SW 1271 (cell line): ENCODE results near the gene ZDHHC18.
A peak's percentile ranks its signal among the peaks of the same experiment; 100 is the strongest.

Source experiments
- DNase-seq, 2 experiments: peaks; one replicate each; lab custom pipeline; 2025; lab: John Stamatoyannopoulos, UW

The ZDHHC18 gene, protein sequence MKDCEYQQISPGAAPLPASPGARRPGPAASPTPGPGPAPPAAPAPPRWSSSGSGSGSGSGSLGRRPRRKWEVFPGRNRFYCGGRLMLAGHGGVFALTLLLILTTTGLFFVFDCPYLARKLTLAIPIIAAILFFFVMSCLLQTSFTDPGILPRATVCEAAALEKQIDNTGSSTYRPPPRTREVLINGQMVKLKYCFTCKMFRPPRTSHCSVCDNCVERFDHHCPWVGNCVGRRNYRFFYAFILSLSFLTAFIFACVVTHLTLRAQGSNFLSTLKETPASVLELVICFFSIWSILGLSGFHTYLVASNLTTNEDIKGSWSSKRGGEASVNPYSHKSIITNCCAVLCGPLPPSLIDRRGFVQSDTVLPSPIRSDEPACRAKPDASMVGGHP

DNA sequence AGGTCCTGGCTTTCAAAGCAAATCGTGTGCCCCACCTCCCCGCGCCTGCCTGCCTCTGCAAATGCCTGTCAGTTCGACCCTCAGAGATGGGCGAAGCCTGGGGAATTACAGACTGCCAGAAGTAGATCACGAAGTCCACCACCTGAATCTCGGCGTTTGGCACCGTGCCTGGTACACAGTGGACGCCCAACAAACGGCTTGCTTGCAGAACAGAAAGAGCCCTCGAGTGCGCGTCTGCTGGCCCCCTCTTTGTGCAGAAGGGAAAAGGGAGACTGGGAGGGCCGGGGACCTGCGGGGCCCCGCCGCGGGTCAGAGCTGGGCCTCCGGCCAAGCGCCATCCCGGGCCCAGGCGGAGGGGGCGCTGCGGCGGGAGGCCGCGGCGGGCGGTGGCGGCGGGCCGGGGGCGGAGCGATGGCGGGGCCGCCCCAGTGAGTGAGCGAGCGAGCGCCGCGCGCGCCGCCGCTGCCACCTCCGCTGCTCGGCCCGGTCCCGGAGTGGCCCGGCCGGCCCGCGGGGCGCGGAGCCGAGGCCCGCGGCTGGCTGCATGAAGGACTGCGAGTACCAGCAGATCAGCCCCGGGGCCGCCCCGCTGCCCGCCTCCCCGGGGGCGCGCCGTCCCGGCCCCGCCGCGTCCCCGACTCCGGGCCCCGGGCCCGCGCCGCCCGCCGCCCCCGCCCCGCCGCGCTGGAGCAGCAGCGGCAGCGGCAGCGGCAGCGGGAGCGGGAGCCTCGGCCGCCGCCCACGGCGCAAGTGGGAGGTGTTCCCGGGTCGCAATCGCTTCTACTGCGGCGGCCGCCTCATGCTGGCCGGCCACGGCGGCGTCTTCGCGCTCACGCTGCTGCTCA, at the start of gene ZDHHC18:
TSS of gene ZDHHC18 (plus strand) at position 428 of the 845 bp plus-strand sequence. CDS start at position 545, 117 bp downstream.
- peak in 1 of 2 experiments; percentile 49 for DNase-seq

DNA sequence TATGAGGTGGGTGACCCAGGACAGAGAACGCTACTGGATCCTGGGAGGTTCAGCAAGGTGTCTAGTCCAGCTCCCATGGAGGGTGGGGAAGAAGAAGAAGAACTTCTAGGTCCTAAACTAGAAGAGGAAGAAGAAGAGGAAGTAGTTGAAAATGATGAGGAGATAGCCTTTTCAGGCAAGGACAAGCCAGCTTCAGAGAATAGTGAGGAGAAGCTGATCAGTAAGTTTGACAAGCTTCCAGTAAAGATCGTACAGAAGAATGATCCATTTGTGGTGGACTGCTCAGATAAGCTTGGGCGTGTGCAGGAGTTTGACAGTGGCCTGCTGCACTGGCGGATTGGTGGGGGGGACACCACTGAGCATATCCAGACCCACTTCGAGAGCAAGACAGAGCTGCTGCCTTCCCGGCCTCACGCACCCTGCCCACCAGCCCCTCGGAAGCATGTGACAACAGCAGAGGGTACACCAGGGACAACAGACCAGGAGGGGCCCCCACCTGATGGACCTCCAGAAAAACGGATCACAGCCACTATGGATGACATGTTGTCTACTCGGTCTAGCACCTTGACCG, 47.3 kb upstream of the ZDHHC18 start:
- no peak for DNase-seq

DNA sequence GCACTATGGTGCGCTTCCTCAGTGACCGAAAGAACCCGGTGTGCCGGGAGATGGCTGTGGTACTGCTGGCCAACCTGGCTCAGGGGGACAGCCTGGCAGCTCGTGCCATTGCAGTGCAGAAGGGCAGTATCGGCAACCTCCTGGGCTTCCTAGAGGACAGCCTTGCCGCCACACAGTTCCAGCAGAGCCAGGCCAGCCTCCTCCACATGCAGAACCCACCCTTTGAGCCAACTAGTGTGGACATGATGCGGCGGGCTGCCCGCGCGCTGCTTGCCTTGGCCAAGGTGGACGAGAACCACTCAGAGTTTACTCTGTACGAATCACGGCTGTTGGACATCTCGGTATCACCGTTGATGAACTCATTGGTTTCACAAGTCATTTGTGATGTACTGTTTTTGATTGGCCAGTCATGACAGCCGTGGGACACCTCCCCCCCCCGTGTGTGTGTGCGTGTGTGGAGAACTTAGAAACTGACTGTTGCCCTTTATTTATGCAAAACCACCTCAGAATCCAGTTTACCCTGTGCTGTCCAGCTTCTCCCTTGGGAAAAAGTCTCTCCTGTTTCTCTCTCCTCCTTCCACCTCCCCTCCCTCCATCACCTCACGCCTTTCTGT, 46.0 kb upstream of the ZDHHC18 start:
- DNase-seq: no peak

DNA sequence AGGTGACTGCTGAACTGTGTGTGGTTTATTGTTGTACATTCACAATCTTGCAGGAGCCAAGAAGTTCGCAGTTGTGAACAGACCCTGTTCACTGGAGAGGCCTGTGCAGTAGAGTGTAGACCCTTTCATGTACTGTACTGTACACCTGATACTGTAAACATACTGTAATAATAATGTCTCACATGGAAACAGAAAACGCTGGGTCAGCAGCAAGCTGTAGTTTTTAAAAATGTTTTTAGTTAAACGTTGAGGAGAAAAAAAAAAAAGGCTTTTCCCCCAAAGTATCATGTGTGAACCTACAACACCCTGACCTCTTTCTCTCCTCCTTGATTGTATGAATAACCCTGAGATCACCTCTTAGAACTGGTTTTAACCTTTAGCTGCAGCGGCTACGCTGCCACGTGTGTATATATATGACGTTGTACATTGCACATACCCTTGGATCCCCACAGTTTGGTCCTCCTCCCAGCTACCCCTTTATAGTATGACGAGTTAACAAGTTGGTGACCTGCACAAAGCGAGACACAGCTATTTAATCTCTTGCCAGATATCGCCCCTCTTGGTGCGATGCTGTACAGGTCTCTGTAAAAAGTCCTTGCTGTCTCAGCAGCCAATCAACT, 45.2 kb upstream of the ZDHHC18 start:
- DNase-seq: no peak

DNA sequence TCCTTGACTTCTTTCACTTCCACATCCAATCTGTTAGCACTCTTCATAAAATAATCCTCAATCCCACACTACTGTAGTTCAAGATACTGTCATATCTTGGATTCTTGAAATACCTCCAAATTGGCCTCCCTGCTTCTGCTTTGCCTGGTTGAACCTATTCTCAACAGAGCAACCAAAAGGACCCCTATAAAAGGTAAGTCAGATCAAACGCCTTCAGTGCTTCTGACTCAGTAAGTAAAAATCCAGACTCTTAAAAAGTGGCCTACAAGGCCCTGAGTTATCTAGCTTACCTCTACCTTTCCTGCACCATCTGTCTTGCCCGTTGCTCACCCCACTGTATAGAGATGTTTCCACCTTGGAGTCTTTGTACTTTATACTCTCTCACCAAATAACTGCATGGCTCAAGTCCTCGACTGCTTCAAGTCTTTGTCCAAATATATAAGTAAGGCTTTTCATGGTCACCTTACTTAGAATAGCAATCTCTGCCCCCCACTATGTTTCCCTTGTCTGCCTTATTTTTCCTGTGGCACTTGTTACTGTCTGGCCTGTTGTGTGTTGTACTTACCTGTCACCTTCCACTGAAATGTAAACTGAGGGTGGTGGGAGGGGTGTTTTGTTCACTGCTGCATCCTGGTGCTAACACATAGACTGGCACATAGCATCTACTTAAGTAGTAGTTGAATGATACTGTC, 43.8 kb upstream of the ZDHHC18 start:
- DNase-seq: no peak

DNA sequence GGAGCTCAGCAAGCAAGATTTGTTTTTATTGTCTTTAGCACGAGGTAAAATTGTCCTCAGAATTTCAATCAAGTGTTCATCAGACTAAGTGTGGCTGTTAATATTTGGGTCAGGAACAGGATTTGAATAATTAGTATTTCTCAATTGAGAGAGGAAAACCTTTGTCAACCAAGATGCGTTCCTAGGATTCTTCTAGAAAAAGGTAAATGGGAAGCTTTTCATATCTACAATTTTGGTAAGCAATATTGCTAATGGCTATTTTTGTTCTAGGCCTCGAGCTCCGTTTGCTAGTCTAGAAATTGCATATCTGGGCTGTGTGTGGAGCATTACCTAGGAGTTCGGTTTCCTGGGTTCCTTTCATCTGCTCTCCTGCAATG, 42.9 kb upstream of the ZDHHC18 start:
- no peak for DNase-seq

DNA sequence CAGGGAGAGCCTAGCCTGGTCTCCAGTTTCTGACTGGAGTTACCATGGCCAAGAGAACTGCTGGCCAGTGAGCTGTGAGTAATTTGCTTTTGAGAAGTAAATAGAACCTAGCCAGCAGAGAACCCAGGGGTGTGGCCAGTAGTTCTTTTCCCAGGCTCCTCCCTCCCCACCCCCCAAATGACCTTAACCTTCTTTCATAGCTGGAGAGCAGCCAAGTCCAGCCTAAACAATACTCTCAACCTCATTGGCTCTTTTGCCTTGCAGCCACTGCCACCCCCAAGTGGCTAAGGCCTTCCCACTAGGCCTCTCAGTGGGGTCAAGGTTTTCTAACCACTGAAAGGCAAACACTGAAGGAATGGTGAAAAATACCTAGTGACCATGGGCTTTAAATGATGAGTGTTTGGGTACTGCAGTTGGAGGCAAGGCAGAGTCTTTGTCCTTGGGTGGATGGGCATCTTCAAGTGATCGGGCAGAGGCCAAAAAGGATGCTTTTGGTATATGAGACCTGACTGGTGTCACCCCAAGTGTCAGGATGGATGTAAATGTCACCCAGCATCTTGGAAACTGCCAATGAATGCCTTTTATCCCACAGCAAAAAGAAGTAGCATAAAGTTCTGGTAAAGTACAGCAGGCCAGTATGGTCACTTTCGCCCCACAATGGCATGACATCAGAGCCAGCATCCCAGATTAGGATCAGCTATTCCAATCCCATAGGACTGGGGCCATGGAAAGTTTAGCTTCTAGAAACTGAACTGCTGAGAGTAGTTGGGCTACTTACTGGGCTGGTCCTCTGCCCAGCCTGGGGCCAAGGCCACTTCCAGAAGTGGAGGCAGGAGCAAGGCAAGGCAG, 42.2 kb upstream of the ZDHHC18 start:
- DNase-seq: no peak

DNA sequence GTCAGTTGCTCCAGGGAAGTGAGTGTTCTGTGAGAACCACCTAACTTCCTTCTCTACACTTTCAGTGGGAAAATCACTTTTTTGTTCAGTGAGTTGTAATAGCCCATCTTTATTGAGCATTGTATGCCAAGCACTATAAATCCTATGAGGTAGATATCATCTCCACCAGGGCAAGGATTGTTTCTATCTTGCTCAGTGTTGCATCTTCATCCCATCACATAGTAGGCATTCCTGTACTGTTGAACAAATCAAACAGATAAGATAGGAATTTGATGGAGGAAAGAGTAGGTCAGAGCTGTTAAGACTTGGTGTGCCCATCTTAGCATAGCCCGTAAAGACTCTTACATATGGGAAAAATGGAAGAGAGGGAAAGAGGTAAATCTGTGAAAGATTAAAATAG, 41.6 kb upstream of the ZDHHC18 start:
- no peak for DNase-seq

DNA sequence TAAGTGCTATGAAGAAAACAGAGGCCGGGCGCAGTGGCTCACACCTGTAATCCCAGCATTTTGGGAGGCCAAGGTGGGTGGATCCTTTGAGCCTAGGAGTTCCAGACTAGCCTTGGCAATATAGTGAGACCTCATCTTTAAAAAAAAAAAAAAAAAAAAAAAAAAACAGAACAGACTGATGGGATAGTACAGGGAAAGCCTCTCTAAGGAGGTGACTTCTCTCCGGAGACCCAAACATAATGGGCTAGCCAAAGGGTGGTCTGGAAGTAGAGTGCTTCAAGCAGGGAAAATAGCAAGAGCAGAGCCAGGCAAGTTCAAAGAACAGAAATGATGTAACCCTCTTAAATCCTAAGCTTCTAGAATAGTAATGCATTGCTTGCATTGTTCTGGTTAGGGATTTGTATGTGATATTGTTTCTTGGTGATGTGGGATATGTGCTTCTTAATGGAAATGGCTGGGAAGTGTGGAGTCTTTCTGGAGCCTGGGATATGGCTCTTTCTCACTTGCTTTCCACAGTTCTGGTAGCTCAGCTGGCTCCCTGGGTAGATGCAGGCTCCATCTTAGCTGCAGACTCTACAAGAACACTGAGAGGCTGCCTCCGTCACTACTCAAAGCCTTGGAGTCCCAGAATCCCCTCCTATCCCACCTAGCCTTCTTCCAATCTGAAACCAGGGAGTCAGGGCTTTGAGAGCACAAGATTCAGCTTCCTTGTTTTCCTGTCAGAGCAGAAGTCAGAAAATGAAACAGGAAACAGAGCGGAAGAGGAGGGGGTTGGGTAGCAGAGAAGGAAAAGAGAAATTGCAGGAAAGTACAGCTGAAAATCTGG, 40.7 kb upstream of the ZDHHC18 start:
- peak in 1 of 2 experiments; percentile 15 for DNase-seq

DNA sequence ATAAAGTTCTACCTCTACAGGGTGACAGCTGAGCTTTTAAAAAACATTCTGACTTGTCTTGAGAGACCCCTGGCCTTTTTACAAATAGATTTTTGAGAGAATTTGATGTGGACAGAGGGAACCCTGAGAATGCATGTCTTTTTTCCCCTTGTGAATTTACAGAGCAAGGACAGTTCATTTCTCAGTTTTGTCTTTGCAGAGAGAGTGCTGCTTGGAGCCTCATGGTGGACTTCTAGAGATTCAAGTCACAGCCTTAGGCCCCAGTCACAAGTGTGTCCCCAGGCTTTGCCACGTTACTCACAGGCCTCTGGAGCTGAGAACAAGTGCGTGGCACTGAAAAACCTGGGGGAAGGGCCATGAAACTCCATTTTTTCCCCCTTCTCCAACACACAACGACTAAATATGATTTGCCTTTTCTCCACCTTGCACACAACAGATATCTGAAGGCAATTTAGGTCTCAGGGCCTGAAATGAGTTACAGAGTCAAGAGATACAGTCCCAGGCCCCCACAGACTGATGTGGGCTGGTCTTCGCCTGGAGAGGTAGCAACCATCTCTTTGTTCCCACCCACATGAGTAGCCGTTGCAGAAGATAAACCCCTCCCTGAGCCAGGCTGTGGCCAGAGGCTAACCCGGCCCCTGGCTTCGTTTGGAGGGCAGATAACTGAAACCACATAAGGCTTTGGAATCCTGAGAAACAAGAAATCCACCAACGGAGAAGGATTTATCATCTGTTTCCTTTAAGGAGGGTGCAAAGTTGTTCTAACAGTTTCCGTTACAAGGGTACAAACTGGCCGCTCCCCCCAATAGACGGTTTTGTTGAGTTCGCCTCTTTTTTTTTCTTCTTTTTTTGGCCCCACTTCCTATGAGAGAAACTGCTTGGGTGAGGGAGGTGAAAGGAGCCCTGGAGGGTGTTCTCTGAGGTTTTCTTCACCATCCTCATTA, 39.8 kb upstream of the ZDHHC18 start:
- peak; percentile 36 to 70 for DNase-seq

DNA sequence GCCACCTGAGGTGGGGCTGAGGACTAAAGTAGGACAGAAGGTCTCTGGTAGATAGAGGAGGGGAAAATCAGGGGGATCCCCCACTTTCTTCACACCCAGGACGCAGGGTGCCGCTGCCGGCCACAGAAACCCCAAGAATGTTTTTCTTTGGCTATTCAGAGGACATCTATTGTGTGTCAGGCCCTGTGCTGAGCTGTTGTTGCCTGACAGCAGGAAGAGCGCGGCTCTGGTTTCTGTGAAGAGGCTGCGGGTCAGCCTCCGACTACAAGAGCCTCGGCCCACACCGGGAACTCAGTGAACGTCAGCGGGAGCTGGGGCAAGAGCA, 39.1 kb upstream of the ZDHHC18 start:
- DNase-seq: no peak

DNA sequence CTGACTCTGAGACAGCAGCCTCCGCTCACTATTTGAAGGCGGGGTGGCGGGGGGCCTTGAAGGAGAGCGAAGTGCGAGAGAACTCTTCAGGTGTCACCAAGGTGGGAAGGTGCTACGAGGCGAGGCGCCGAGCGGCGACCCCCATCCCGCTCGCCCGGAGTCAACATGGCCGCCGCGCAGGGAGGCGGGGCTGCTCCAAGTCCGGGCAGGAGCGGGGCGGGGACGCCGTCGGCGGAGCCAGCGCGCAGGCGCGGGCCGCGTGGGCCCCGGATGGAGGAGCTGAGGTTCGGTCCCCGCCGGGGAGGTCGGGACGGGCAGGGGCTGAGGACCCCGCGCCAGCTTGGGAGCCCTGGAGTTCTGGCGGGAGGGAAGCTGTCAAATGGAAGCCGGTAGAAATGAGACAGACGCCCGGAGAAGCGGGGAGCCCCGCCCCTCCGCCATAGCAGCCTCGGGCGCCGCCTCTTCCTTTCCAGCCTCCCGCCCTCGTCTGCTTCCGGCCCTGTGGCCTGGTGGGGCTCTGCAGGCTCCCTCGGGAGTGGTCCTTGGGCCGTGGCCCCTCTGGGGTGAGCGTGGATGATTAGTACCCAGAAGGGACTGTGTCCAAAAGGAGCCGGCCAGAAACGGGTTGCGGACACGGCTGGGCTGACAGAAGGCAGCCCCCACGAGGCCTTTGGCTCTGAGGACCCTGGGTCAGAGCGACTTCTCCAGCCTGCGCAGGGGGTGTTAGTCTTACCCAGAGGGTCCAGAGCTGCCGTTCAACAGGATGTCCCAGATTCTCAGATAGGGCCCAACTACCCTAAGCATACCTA, 38.6 kb upstream of the ZDHHC18 start, which contains the start of gene PIGV:
TSS of gene PIGV (plus strand) at position 245 of the 809 bp plus-strand sequence. CDS start 2,866 bp downstream, outside the sequence.
- peak; percentile 52 to 75 for DNase-seq

DNA sequence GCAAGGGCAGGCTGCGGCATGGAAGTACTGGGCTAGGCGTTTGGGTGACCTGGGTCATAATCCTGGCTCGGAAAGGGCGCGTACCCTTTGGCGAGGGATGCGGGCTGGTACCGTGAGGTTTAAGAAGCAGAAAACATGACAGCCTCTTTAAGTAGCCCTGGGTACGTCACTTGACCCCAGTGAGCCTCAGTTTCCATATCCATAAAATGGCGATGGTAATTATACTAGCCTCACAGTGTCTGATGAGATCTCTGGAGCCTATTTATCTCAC, 38.0 kb upstream of the ZDHHC18 start:
- DNase-seq: peak in 1 of 2 experiments; percentile 54

DNA sequence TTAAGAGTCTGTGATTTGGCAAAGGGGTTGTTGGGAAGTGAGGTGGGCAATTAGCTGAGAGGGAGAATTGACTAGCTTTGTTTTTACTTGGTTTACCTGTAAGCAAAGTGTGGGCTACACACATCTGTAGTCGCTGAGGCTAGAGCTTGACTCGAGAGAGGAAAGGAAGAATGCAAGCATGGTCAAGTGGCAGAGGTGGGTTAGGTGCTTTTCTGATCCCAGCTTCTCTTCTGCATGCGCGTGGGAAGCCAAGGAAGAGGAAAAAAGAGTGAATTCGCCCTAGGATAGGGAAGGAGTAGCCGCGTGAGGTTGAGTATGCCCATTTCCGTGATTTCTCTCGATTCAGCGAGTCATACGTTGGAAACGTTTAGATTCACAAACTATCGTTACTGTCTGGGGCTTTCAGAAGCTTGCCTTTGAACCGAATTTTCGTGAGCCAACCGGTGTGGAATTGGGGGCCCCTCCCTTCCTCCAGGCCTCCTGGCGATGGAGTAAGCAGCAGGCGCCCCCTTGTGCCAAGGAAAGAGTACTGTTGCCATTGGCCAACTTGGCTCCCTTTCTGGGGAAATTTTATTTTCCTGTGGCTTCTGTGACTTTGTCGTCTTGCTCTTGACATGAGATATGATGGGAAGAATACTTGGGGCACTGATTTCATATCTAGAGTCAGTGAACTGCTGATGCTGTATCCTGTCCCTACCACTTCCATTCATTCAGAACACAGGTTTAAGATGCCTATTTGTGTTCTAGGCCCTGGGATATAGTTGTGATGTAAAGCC, 37.5 kb upstream of the ZDHHC18 start:
- peak; percentile 55 to 75 for DNase-seq

DNA sequence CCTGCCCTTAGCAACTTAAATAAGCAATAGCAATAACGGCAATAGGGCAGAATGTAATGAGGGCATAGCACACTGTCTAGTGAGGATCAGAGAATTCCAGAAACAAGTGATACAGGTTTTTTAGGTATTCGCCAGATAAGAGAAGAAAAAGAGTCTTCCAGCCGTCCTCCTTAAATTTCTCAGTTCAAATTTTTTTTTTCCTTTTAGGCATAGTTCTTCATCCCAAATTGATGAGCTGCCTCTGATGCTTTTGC, 36.9 kb upstream of the ZDHHC18 start:
- DNase-seq: no peak

DNA sequence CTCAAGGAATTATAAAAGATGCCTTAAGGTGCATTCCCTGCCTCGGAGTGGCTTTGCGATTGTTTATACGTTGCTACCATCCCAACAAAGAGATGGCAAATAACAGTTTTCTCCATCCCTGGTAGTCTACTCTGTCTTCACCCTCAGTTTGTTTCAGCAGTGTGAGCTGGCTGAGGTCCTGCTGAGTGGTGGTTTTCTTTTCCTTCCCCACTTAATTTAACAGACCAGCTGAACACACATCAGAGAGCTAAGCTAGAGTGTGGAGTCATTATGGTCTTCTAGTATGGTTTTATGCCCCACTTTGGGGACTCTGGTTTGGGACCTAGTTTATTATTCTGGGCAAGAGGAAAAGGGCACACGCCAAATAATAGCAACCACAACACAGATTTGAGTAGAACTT, 36.6 kb upstream of the ZDHHC18 start:
- no peak for DNase-seq

DNA sequence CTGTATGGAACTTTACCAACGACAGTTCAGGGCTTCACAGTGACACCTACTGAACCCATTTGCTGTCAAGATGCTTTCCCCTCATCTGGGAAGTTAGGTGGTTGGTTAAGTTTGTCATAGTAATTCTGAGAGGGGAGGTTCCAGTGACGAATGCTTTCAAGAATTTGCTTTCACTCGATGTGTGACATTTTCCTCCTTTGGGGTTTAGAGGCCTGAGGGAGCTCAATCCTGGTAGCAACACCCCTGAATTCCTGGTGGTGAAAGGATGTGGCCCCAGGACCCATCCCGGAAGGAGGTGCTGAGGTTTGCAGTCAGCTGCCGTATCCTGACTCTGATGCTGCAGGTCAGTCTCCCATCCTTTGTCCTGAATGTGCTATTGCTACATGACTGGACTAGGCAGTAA, 35.9 kb upstream of the ZDHHC18 start:
- DNase-seq: no peak
